CD4-positive, alpha-beta T cell (primary cell): ENCODE data around the gene OXSR1. TPM values are rescaled to one million over a fixed set of nuclear protein-coding genes. Genes with fewer than 3 reads are reported as not detected.
"Not testable (repeated sequence)": the region's sequence is repeated elsewhere in the genome, so short reads cannot be mapped to it uniquely, and the experiment has no call there.

Experiments
- ATAC-seq: fragments of 200-7000 bp; cut with Tn5 transposase; one replicate; pipeline ENCODE4 v1.10.0; 2022; ENCODE audit warnings: mild to moderate bottlenecking; ENCODE audit not compliant: poor library complexity
- CTCF ChIA-PET: fragments of 350-600 bp; sonication (Branson Sonifier 250); formaldehyde crosslinking; loops from one replicate; lab custom pipeline; 2021; ENCODE audit warnings: antibody characterized with exemption, inconsistent platforms; lab: Charles Lee
- POLR2A ChIA-PET: fragments of 350-600 bp; sonication (Branson Sonifier 250); formaldehyde crosslinking; loops from one replicate; lab custom pipeline; 2021; ENCODE audit warnings: antibody characterized with exemption, inconsistent platforms; lab: Charles Lee
- DNase-seq, 14 experiments: peaks; one replicate each; pipeline ENCODE4 v3.0.0-alpha.2; 2013 to 2020; ENCODE audit warnings: mixed read lengths in 2 of 14
- H3K27ac ChIP-seq, 2 donors: one replicate each; pipeline versions ENCODE4 v1.5.1 to v1.7.0; 2013; ENCODE audit warnings: low read length in 2 of 2, low read depth in 1 of 2, mild to moderate bottlenecking in 1 of 2
- H3K27me3 ChIP-seq, 2 experiments: 1 replicate in 1 of 2; 2 replicates in 1 of 2; pipeline versions ENCODE4 v1.6.1 to v1.7.0; 2013; ENCODE audit warnings: low read length in 2 of 2, control low read depth in 1 of 2, mild to moderate bottlenecking in 1 of 2, moderate library complexity in 1 of 2; ENCODE audit not compliant: insufficient read depth in 2 of 2, control insufficient read depth in 1 of 2
- H3K36me3 ChIP-seq: one replicate; pipeline ENCODE4 v1.6.1; 2013; ENCODE audit warnings: low read length, control low read depth; ENCODE audit not compliant: insufficient read depth
- H3K4me1 ChIP-seq: one replicate; pipeline ENCODE4 v1.6.1; 2013; ENCODE audit warnings: low read length, control low read depth; ENCODE audit not compliant: insufficient read depth
- H3K4me3 ChIP-seq: one replicate; pipeline ENCODE4 v1.5.1; 2013; ENCODE audit warnings: mild to moderate bottlenecking, low read length, moderate library complexity
- H3K9me3 ChIP-seq, 2 experiments: 1 replicate in 1 of 2; 2 replicates in 1 of 2; pipeline versions ENCODE4 v1.6.1 to v1.7.0; 2013; ENCODE audit warnings: low read length in 2 of 2, mild to moderate bottlenecking in 2 of 2, control low read depth in 1 of 2, moderate library complexity in 1 of 2; ENCODE audit not compliant: control insufficient read depth in 1 of 2, insufficient read depth in 1 of 2
- H3K27ac Mint-ChIP-seq: one replicate; pipeline ENCODE4 v1.8.0; 2020; ENCODE audit warnings: mixed read lengths
- H3K27me3 Mint-ChIP-seq: one replicate; pipeline ENCODE4 v1.8.0; 2021; ENCODE audit warnings: mixed read lengths
- H3K36me3 Mint-ChIP-seq: one replicate; pipeline ENCODE4 v1.8.0; 2021; ENCODE audit warnings: low read depth, mixed read lengths
- H3K4me1 Mint-ChIP-seq: one replicate; pipeline ENCODE4 v1.8.0; 2021; ENCODE audit warnings: low read depth, mixed read lengths
- H3K4me3 Mint-ChIP-seq: one replicate; pipeline ENCODE4 v1.8.0; 2020; ENCODE audit warnings: mild to moderate bottlenecking, mixed read lengths
- H3K9me3 Mint-ChIP-seq: one replicate; pipeline ENCODE4 v1.8.0; 2020; ENCODE audit warnings: mixed read lengths
- CTCF ChIP-seq: fragments of 200-600 bp; IDR thresholded peaks from one replicate; pipeline ENCODE4 v1.8.0; 2022; ENCODE audit warnings: antibody characterized with exemption, mild to moderate bottlenecking
- intact Hi-C, 2 experiments: fragments of 100-400 bp; cut with DNase I in 1 of 2; cut with micrococcal nuclease in 1 of 2; formaldehyde crosslinking; loops; one replicate each; pipeline versions ENCODE4 v1.15.1 to v1.9.0; 2023 to 2025; cut with DNase I, micrococcal nuclease
- total RNA-seq, 174 experiments: library from RNA in 2 of 174; stranded (reverse) in 2 of 174; gene quantifications; one replicate each; pipeline ENCODE4 v1.2.3 and lab custom pipeline; 2021 to 2026

Gene OXSR1
- total RNA-seq, 2 experiments from 2014 or later = 28.3 to 30.3 TPM

- no peak for ATAC-seq
- POLR2A ChIA-PET = no interaction called here
- no peak for TF ChIP-seq CTCF
Observed at GRCh38 chr3:38284756-38285150, 119.4 kb downstream of the OXSR1 start.

GRCh38 chr3:38289286-38290217, 124.2 kb downstream of the OXSR1 start:
- CTCF ChIA-PET = interaction anchor here (0.7 to 1.0 kb wide), 3 partner anchors 58 to 923 kb away, joined by 3 to 5 read pairs (median 4); partner anchors contain the start of gene XYLB
- not testable (repeated sequence) for H3K9me3 Mint-ChIP-seq

More at GRCh38 chr3:38284756-38285150, 119.4 kb downstream of the OXSR1 start:
- CTCF ChIA-PET = no interaction called here
- Mint-ChIP-seq H3K27ac (no peak overlapping the region), H3K9me3 (no peaks in the 10 kb centered on the region), H3K36me3 (no peaks in the 10 kb centered on the region), H3K27me3 (no peaks in the 10 kb centered on the region), H3K4me3 (no peak overlapping the region), H3K4me1 (no peaks in the 10 kb centered on the region)
- H3K4me3 ChIP-seq = no peak overlapping the region
- no peak overlapping the region for H3K27ac ChIP-seq
- no peaks in the 10 kb centered on the region for H3K9me3 ChIP-seq
- intact Hi-C loops = no loop called here
- H3K27me3 ChIP-seq = peaks cover 0 to 4% of the 10 kb centered on the region in 2 experiments
- no peak for DNase-seq
- H3K36me3 ChIP-seq = no peaks in the 10 kb centered on the region
- H3K4me1 ChIP-seq = no peaks in the 10 kb centered on the region

GRCh38 chr3:38297053-38297452, 131.7 kb downstream of the OXSR1 start:
- H3K4me3 ChIP-seq, H3K27me3 ChIP-seq, H3K36me3 Mint-ChIP-seq, ATAC-seq, H3K27ac Mint-ChIP-seq, H3K4me1 ChIP-seq, H3K4me1 Mint-ChIP-seq, POLR2A ChIA-PET, H3K36me3 ChIP-seq, H3K9me3 ChIP-seq, H3K27ac ChIP-seq, H3K9me3 Mint-ChIP-seq, DNase-seq, H3K27me3 Mint-ChIP-seq, H3K4me3 Mint-ChIP-seq: not testable (repeated sequence)
- CTCF ChIA-PET = interaction anchor here (1.1 kb wide), 1 partner anchor 9 kb away, joined by 4 read pairs; no protein-coding TSS in a partner anchor
- intact Hi-C loops = loop anchor here in 1 of 2 experiments (5.0 kb wide), 1 partner anchor 180 kb away; no protein-coding TSS in a partner anchor

More at GRCh38 chr3:38289286-38290217, 124.2 kb downstream of the OXSR1 start:
- H3K27ac ChIP-seq, H3K4me3 Mint-ChIP-seq, H3K4me1 Mint-ChIP-seq, H3K9me3 ChIP-seq, H3K27me3 Mint-ChIP-seq, intact Hi-C loops, H3K4me3 ChIP-seq, H3K4me1 ChIP-seq, H3K27me3 ChIP-seq, H3K27ac Mint-ChIP-seq, POLR2A ChIA-PET, DNase-seq, H3K36me3 ChIP-seq, ATAC-seq, H3K36me3 Mint-ChIP-seq: not testable (repeated sequence)

- Mint-ChIP-seq H3K4me3 (no peak overlapping the region), H3K27me3 (no peaks in the 10 kb centered on the region)
Observed at GRCh38 chr3:38297537-38297936, 132.2 kb downstream of the OXSR1 start.

More at GRCh38 chr3:38297537-38297936, 132.2 kb downstream of the OXSR1 start:
- Histone ChIP-seq H3K27ac (no peak overlapping the region), H3K4me1 (no peaks in the 10 kb centered on the region), H3K9me3 (no peaks in the 10 kb centered on the region), H3K4me3 (no peak overlapping the region), H3K36me3 (no peaks in the 10 kb centered on the region), H3K27me3 (peaks cover 0 to 2% of the 10 kb centered on the region in 2 experiments)
- Mint-ChIP-seq H3K9me3 (no peaks in the 10 kb centered on the region), H3K27ac (no peak overlapping the region), H3K4me1 (no peaks in the 10 kb centered on the region), H3K36me3 (no peaks in the 10 kb centered on the region)
- ATAC-seq (no peak), DNase-seq (no peak)
- intact Hi-C loops = loop anchor here in 1 of 2 experiments (5.0 kb wide), 1 partner anchor 180 kb away; no protein-coding TSS in a partner anchor
- ChIA-PET CTCF (interaction anchor here (0.7 to 1.3 kb wide), 3 partner anchors 9 to 323 kb away, joined by 3 to 4 read pairs (median 3); no protein-coding TSS in a partner anchor), POLR2A (interaction anchor here (1.0 kb wide), 1 partner anchor 161 kb away, joined by 3 read pairs; no protein-coding TSS in a partner anchor)
- TF ChIP-seq CTCF = no peak
